ENCODE data around the gene KIF20B. TPM values are rescaled to one million over a fixed set of nuclear protein-coding genes. Genes with fewer than 3 reads are reported as not detected.

KIF20B gene
- total and polyA plus RNA-seq, 2 of the 8 experiments (the other 6 are each of a cell fraction or from before 2014, with no cell fraction given), result 4.5 to 72.0 TPM

DNA sequence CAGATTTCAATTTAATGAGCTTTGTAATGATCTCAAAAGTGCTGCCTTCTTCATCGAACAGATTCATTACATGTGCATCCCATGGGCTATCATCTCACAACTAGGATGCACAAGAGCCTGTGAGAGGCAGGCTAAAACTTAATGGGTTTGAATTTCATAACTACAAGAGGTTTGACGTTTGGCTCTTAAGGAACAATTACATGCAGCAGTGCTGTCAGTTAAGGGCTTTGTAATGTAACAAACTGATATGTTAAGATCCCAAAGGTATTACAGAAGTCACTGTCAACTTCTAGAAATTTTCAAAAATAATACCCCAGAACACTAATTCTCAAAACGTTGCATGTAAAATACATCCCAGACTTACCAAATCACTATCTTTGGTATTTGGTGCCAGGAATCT, 33.2 kb downstream of the KIF20B start:
- H2BK120ac ChIP-seq (replicated peaks; ENCODE audit: low read depth, low read length), result no peak overlapping the region
- TF ChIP-seq GABPA (IDR thresholded peaks at IDR 0.05; ENCODE audit: borderline replicate concordance, insufficient read depth, low read length) (no peak), YY1 (IDR thresholded peaks at IDR 0.05; ENCODE audit: low read depth, low read length) (no peak), SUZ12 (IDR thresholded peaks at IDR 0.05; ENCODE audit: low read length) (no peak), POU5F1 (IDR thresholded peaks at IDR 0.05; ENCODE audit: low read depth, low read length) (no peak), KDM4A (IDR thresholded peaks at IDR 0.05; ENCODE audit: low read depth, low read length, severe bottlenecking) (no peak), RXRA (IDR thresholded peaks at IDR 0.05; ENCODE audit: insufficient read depth, low read depth, low read length) (no peak), BACH1 (IDR thresholded peaks at IDR 0.05; ENCODE audit: low read length) (no peak), GTF2F1 (IDR thresholded peaks at IDR 0.05; ENCODE audit: borderline replicate concordance, low read depth, low read length) (no peak), EP300 (IDR thresholded peaks at IDR 0.05; ENCODE audit: borderline replicate concordance in 1 of 2, low read depth in 2 of 2, low read length in 2 of 2) (no peak), SP4 (IDR thresholded peaks at IDR 0.05; ENCODE audit: low read length) (no peak), SP1 (IDR thresholded peaks at IDR 0.05; ENCODE audit: low read depth, low read length) (no peak), JUN (IDR thresholded peaks at IDR 0.05; ENCODE audit: low read depth, low read length) (no peak), CTBP2 (IDR thresholded peaks at IDR 0.05; ENCODE audit: borderline replicate concordance, insufficient read depth, insufficient read length, low read length) (no peak), CHD2 (IDR thresholded peaks at IDR 0.05; ENCODE audit: low read length) (no peak)
- TF ChIP-seq, protein P1, sequence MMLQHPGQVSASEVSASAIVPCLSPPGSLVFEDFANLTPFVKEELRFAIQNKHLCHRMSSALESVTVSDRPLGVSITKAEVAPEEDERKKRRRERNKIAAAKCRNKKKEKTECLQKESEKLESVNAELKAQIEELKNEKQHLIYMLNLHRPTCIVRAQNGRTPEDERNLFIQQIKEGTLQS (IDR thresholded peaks at IDR 0.05; ENCODE audit: insufficient read depth, low read depth, low read length), result no peak

More for the DNA sequence above, 33.2 kb downstream of the KIF20B start:
- Histone ChIP-seq H3K27ac (ENCODE audit: low read depth, low read length) (no peak overlapping the region), H3K79me1 (ENCODE audit: low read depth, low read length) (no peaks in the 10 kb centered on the region), H2AK5ac (ENCODE audit: low read depth, low read length) (no peak overlapping the region), H3K23me2 (ENCODE audit: low read depth, low read length) (no peaks in the 10 kb centered on the region), H4K5ac (ENCODE audit: insufficient read length, low read depth, low read length) (no peak overlapping the region), H3K27me3 (replicated peaks in 1 of 4; ENCODE audit: control insufficient read depth in 3 of 4, extremely low read depth in 1 of 4, insufficient read depth in 3 of 4, low read length in 3 of 4) (no peaks in the 10 kb centered on the region), H3K9ac (replicated peaks in 1 of 4; ENCODE audit: extremely low read depth in 1 of 4, low read depth in 3 of 4, low read length in 3 of 4) (no peak overlapping the region), H3K18ac (ENCODE audit: extremely low read depth, low read length) (no peak overlapping the region), H3K4me1 (replicated peaks in 1 of 4; ENCODE audit: control insufficient read depth in 3 of 4, insufficient read depth in 4 of 4, low read length in 3 of 4) (no peaks in the 10 kb centered on the region), H3K4me3 (ENCODE audit: extremely low read depth in 1 of 4, insufficient read depth in 2 of 4, low read depth in 3 of 4, low read length in 4 of 4) (no peak overlapping the region), H2BK5ac (ENCODE audit: low read depth, low read length) (no peak overlapping the region), H3K79me2 (ENCODE audit: control insufficient read depth in 1 of 2, insufficient read depth in 2 of 2, low read length in 2 of 2) (no peaks in the 10 kb centered on the region), H2BK15ac (ENCODE audit: low read length) (no peak overlapping the region), H3K36me3 (ENCODE audit: control insufficient read depth in 2 of 4, insufficient read depth in 4 of 4, low read length in 3 of 4) (peaks cover 2 to 56% (median 16%) of the 10 kb centered on the region in 4 experiments; a peak in 6 of 8 replicates), H4K91ac (replicated peaks; ENCODE audit: insufficient read length, low read length) (no peak overlapping the region), H3K9me3 (ENCODE audit: insufficient read depth in 2 of 2, low read depth in 1 of 2, low read length in 1 of 2) (no peaks in the 10 kb centered on the region), H3K14ac (ENCODE audit: insufficient read length) (no peak overlapping the region), H3K56ac (replicated peaks; ENCODE audit: insufficient read length, low read depth, low read length) (no peak overlapping the region), H2AFZ (ENCODE audit: low read length) (no peak overlapping the region), H4K8ac (ENCODE audit: extremely low read depth, insufficient read depth, low read length) (no peak overlapping the region), H2BK20ac (ENCODE audit: low read length) (no peak overlapping the region), H2BK12ac (ENCODE audit: low read depth, low read length) (no peak overlapping the region), H3K4me2 (ENCODE audit: insufficient read depth in 1 of 2, low read depth in 2 of 2, low read length in 2 of 2) (no peak overlapping the region), H3K4ac (replicated peaks; ENCODE audit: insufficient read length, low read depth, low read length) (no peak overlapping the region), H4K20me1 (replicated peaks in 1 of 2; ENCODE audit: control insufficient read depth in 1 of 2, insufficient read depth in 2 of 2, low read length in 2 of 2) (peaks cover 0 to 1% of the 10 kb centered on the region in 2 experiments), H3K23ac (ENCODE audit: insufficient read length) (no peak overlapping the region)
- POLR2A ChIA-PET (ENCODE audit: partially characterized antibody), result no interaction called here
- 91% methylated on average over 3 of the region's 3 CpGs; no CpG with 5 or more reads in 1 of the 2 experiments for WGBS, 2 experiments (ENCODE audit: extremely low coverage in 1 of 2, insufficient coverage in 1 of 2, insufficient read length in 1 of 2, insufficient replicate concordance in 2 of 2, low coverage in 1 of 2, low lambda C conversion rate in 2 of 2, missing lambda C conversion rate in 1 of 2)
- CTCF ChIA-PET (ENCODE audit: partially characterized antibody), result no interaction called here
- no peak for DNase-seq (ENCODE audit: low read depth in 1 of 2, low spot score in 2 of 2)
- FAIRE-seq, result no peak
